GM18526 (cell line): ENCODE results near the gene WNK4.

Experiments
- POLR2A ChIP-seq: IDR thresholded peaks from 3 replicates; pipeline ENCODE4 v1.6.1; 2011; ENCODE audit not compliant: insufficient read length; ENCODE audit errors: extremely low read depth

WNK4 gene

DNA sequence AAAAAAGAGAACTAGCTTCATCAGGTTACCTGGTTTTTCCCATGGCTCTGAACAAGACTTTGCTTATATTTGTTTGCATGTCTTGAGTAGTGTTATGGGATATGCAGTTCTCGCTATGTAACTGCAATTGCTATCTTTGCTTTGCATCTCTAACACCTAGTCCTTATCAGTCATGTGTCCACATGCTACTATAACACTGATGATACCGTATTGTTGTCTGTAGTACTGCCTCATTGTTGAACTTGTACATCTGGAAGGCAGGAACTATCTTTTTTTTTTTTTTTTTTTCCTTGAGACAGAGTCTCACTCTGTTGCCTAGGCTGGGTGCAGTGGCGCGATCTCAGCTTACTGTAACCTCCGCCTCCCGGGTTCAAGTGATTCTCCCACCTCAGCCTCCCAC is 55.3 kb downstream of the WNK4 start:
- TF ChIP-seq POLR2A, result no peak

DNA sequence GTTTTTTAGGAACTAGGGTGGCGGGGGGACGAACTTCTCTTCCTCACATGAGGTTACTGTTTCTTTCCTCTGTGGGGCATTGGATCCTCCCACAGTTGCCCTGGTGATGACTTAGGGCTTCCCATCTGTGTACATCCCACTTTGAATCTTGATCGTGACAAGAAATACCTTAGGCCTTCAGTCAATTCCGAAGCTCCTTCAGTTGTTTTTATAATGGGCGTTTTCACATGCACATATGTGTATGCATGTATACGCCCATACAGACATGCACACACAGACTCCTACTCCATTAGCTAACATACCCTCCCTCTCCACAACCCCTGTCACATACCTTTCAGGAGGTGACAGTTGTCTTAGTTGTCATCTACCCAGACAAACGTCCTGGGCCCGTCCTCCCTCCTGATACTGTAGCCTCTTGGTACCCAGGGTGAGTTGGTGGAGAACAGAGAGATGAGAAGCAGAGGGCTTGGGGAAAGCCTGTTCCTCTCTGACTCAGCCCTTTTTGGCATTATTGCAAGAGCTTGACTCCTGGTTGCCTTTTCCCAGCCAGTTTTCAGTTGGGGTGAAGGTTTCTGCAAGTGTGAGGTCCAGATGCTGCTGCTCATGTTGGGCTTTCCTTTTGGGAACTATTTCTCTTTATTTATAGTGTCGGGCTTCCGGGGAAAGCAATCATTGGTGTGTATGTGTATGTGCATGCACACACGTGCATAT is 61.7 kb downstream of the WNK4 start:
- no peak for TF ChIP-seq POLR2A

DNA sequence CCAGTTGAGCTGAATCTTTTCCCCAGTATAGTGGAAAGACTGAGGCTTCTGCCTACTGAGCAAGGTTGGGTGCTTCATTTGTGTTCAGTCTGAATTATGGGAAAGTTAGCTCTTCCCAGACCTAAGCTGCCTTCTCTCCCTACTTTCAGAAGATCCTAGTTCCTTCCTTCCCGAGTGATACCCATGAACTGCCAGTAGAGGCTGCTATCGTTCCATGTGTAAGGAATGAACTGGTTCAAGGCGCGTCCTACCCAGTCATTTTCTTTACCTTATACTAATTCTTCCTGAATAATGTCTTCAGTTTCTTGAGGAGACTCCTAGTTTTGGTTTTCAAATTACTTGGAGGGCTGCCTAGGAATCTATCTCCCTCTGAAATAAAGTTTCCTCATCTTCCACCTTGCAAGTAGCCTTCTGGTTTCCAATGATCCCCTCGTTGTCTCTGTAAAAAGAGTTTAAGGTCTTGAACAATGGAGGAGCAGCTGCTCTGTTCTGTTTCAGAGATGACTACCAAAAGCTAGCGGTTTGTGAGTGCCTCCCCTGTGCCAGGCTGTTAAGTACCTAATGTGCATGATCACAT is 63.0 kb downstream of the WNK4 start:
- TF ChIP-seq POLR2A, result no peak

DNA sequence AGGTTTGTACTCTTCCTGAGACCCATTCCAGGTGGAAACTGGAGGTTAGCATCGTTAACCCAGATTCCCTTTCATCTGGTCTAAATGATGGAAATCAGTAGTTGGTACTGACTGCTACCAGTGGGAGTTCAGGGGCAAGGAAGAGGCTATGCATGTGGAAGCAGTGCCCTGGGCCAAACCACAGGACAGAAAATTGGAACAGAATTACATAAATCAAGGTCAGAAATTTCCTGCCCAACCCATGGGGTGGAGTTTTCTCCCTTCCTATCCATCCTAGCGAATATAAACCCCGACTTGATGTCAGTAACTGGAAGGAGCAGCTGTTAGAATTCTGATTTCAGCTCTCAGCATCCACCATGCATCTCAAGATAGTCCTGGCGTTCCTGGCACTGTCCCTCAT is 63.9 kb downstream of the WNK4 start, which contains the start of gene AOC2:
TSS of gene AOC2 (plus strand) at position 310 of the 400 bp plus-strand sequence. CDS start at position 357, 47 bp downstream.
- no peak for TF ChIP-seq POLR2A

DNA sequence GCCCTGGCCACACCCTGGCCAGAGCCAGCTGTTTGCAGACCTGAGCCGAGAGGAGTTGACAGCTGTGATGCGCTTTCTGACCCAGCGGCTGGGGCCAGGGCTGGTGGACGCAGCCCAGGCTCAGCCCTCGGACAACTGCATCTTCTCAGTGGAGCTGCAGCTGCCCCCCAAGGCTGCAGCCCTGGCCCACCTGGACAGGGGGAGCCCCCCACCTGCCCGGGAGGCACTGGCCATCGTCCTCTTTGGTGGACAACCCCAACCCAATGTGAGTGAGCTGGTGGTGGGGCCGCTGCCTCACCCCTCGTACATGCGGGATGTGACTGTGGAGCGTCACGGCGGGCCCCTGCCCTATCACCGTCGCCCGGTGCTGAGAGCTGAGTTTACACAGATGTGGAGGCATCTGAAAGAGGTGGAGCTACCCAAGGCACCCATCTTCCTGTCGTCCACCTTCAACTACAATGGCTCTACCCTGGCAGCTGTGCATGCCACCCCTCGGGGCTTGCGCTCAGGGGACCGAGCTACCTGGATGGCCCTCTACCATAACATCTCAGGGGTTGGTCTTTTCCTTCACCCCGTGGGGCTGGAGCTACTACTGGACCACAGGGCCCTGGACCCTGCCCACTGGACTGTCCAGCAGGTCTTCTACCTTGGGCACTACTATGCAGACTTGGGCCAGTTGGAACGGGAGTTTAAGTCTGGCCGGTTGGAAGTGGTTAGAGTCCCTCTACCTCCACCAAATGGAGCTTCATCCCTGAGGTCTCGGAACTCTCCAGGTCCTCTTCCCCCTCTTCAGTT is 64.5 kb downstream of the WNK4 start:
- no peak for TF ChIP-seq POLR2A

DNA sequence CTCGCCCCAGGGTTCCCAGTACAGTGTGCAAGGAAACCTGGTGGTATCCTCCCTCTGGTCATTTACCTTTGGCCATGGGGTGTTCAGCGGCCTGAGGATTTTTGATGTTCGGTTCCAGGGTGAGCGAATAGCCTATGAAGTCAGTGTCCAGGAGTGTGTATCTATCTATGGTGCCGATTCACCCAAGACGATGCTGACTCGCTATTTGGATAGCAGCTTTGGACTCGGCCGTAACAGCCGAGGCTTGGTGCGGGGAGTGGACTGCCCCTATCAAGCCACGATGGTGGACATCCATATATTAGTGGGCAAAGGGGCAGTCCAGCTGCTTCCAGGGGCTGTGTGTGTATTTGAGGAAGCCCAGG is 65.1 kb downstream of the WNK4 start:
- no peak for TF ChIP-seq POLR2A

DNA sequence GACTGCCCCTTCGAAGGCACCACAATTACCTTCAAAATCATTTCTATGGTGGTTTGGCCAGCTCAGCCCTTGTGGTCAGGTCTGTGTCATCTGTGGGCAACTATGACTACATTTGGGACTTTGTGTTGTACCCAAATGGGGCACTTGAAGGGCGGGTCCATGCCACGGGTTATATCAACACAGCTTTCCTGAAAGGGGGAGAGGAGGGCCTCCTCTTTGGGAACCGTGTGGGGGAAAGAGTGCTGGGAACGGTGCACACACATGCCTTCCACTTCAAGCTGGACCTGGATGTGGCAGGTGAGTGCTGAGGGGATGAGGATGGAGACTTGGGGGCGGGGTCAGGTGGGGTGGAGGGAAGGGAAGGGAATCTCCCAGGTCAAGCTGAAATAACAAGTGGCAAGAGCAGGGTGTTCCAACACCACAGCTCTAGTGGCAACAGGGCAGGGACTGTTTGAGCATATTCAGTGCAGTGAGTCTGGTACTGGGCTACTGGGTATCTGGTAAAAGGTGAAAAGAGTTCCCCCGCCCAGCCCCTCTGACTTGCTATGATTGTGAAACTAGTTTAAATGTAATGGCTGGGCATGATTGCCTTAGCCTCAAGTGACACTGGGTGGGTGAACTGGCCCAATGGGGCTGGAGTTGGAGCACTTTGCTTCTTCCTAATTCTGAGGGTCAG is 65.6 kb downstream of the WNK4 start:
- TF ChIP-seq POLR2A, result no peak
